ENCODE results near the gene SIGLECL1. TPM values are rescaled to one million over a fixed set of nuclear protein-coding genes. Genes with fewer than 3 reads are reported as not detected.
"Not testable (repeated sequence)": the region's sequence is repeated elsewhere in the genome, so short reads cannot be mapped to it uniquely, and the experiment has no call there.

The SIGLECL1 gene
- total RNA-seq: not detected

- no peak for DNase-seq
Observed at GRCh38 chr19:51250786-51251467, at the start of gene SIGLECL1. Gene SIGLECL1 (plus strand): TSS chr19:51251080. CDS start chr19:51264073, 12,993 bp downstream.

- no peak for DNase-seq
Observed at GRCh38 chr19:51201712-51202111, 49.2 kb upstream of the SIGLECL1 start.

- no peak for DNase-seq
Observed at GRCh38 chr19:51203916-51204315, 47.0 kb upstream of the SIGLECL1 start.

- DNase-seq: no peak
Observed at GRCh38 chr19:51204321-51204720, 46.6 kb upstream of the SIGLECL1 start.

- no peak for DNase-seq
Observed at GRCh38 chr19:51207747-51208146, 43.1 kb upstream of the SIGLECL1 start.

- no peak for DNase-seq
Observed at GRCh38 chr19:51210191-51210784, 40.6 kb upstream of the SIGLECL1 start.

- DNase-seq: not testable (repeated sequence)
Observed at GRCh38 chr19:51210874-51211361, 40.0 kb upstream of the SIGLECL1 start.

- DNase-seq: no peak
Observed at GRCh38 chr19:51211833-51212232, 39.0 kb upstream of the SIGLECL1 start.

GRCh38 chr19:51219307-51219706 is 31.6 kb upstream of the SIGLECL1 start:
- no peak for DNase-seq

- no peak for DNase-seq
Observed at GRCh38 chr19:51219971-51220370, 30.9 kb upstream of the SIGLECL1 start.

- no peak for DNase-seq
Observed at GRCh38 chr19:51220996-51221395, 29.9 kb upstream of the SIGLECL1 start.

GRCh38 chr19:51224163-51224641 is 26.7 kb upstream of the SIGLECL1 start:
- DNase-seq: no peak

- not testable (repeated sequence) for DNase-seq
Observed at GRCh38 chr19:51224898-51225393, 25.9 kb upstream of the SIGLECL1 start, which contains the start of gene CD33. Gene CD33 (plus strand): TSS chr19:51225080. CDS start chr19:51225119, 39 bp downstream.

- no peak for DNase-seq
Observed at GRCh38 chr19:51226067-51226466, 24.8 kb upstream of the SIGLECL1 start.

GRCh38 chr19:51227326-51227725 is 23.6 kb upstream of the SIGLECL1 start:
- no peak for DNase-seq

- DNase-seq: no peak
Observed at GRCh38 chr19:51227966-51228365, 22.9 kb upstream of the SIGLECL1 start.

- DNase-seq: no peak
Observed at GRCh38 chr19:51240866-51241265, 10.0 kb upstream of the SIGLECL1 start.

- DNase-seq: no peak
Observed at GRCh38 chr19:51242881-51243630, 7.8 kb upstream of the SIGLECL1 start.

GRCh38 chr19:51246164-51246552 is 4.7 kb upstream of the SIGLECL1 start:
- no peak for DNase-seq

- no peak for DNase-seq
Observed at GRCh38 chr19:51247972-51248590, 2.8 kb upstream of the SIGLECL1 start.

- DNase-seq: no peak
Observed at GRCh38 chr19:51251468-51251820, 564 bp downstream of the SIGLECL1 start.

Measured in skin of body (tissue), 2 donors.